Heart left ventricle (tissue), 16 donors: Measurements from ENCODE around the gene KRT75. TPM values are rescaled to one million over a fixed set of nuclear protein-coding genes. Genes with fewer than 3 reads are reported as not detected.

Source experiments
- ATAC-seq, 4 donors: fragments of 200-7000 bp; cut with Tn5 transposase; one replicate each; pipeline ENCODE4 v1.9.1; 2020 to 2022; ENCODE audit warnings: moderate library complexity in 4 of 4, mild to moderate bottlenecking in 3 of 4, moderate number of reproducible peaks in 1 of 4
- DNase-seq, 5 donors: peaks; one replicate each; pipeline ENCODE4 v3.0.0-alpha.2; 2020
- H3K27ac ChIP-seq, 12 donors: fragments of 200-600 bp; sonication (generic) in 4 of 12; one replicate each; pipeline versions ENCODE4 v1.5.0 to v1.8.0; 2016 to 2022; ENCODE audit warnings: mild to moderate bottlenecking in 2 of 12
- H3K27me3 ChIP-seq, 9 donors: fragments of 200-600 bp; sonication (generic) in 2 of 9; one replicate each; pipeline versions ENCODE4 v1.5.1 to v1.8.0; 2016 to 2022; ENCODE audit warnings: mild to moderate bottlenecking in 3 of 9
- H3K36me3 ChIP-seq, 9 donors: fragments of 200-600 bp; sonication (generic) in 2 of 9; one replicate each; pipeline versions ENCODE4 v1.5.0 to v1.8.0; 2018 to 2022; ENCODE audit warnings: mild to moderate bottlenecking in 2 of 9
- H3K4me1 ChIP-seq, 12 donors: fragments of 200-600 bp; sonication (generic) in 4 of 12; one replicate each; pipeline versions ENCODE4 v1.5.0 to v1.8.0; 2016 to 2022; ENCODE audit warnings: mild to moderate bottlenecking in 3 of 12
- H3K4me3 ChIP-seq, 12 donors: fragments of 200-600 bp; sonication (generic) in 4 of 12; one replicate each; pipeline versions ENCODE4 v1.5.0 to v1.8.0; 2017 to 2022; ENCODE audit warnings: mild to moderate bottlenecking in 9 of 12, moderate library complexity in 4 of 12
- H3K9me3 ChIP-seq, 12 donors: fragments of 200-600 bp; sonication (generic) in 4 of 12; one replicate each; pipeline versions ENCODE4 v1.5.0 to v1.8.0; 2016 to 2022; ENCODE audit warnings: mild to moderate bottlenecking in 1 of 12
- CTCF ChIP-seq, 12 donors: fragments of 200-600 bp; sonication (generic) in 4 of 12; IDR thresholded peaks; one replicate each; pipeline versions ENCODE4 v1.5.0 to v1.8.0; 2018 to 2022; ENCODE audit warnings: antibody characterized with exemption in 12 of 12, mild to moderate bottlenecking in 5 of 12
- POLR2A ChIP-seq, 2 donors: fragments of 450-650 bp; IDR thresholded peaks; one replicate each; pipeline ENCODE4 v1.6.1; 2017; ENCODE audit warnings: antibody characterized with exemption in 2 of 2, mild to moderate bottlenecking in 2 of 2, moderate library complexity in 2 of 2
- WGBS, 4 donors: extraction: QIAGEN DNeasy Blood & Tissue Kit in 2 of 4; methylation state at CpG; one replicate each; pipeline versions ENCODE4 v1.1.5 to v1.1.7; 2013 to 2018; 5-methylcytosine and 5-hydroxymethylcytosine counted together
- intact Hi-C, 10 donors: fragments of 100-400 bp; cut with DNase I; formaldehyde crosslinking; loops; one replicate each; pipeline versions ENCODE4 v1.11.1 to v1.14.2; 2022
- polyA plus RNA-seq, 2 donors: library from polyadenylated mRNA; stranded (reverse); fragments of 200-250 nt; gene quantifications; one replicate each; pipeline ENCODE4 v1.2.3, GENCODE V29; 2013
- total RNA-seq, 9 donors: library from RNA; depleted of rRNA in 2 of 9; stranded (reverse); fragments of >200 nt in 2 of 9; fragmentation: NEBNext Ultra II Directional in 3 of 9; extraction: Animal tissue kit (Norgen Biotek cat#: 25700) in 3 of 9; gene quantifications; one replicate each; pipeline versions ENCODE4 v1.1.0 to v1.2.4, GENCODE V29; 2016 to 2023
- donor health status: ischemic (EF 13 %, LVEDD 7.1; RV severe dilation, severe dysfunction).
- donor health status: healthy with polysubstance abuse.
- donor health status: DM: no; HTN: yes; CAD: no.
- donor health status: DM: no; HTN: no; CAD: no.
- donor health status: ischemic (EF 25% LVEDD 6.9; RV normal size, moderate dysfunction).
- donor health status: ischemic (EF 25% LVEDD 5.7; RV mildly dilated, moderate dysfunction).
- donor health status: healthy.
- donor health status: DM: yes; HTN: yes; CAD: no.
- donor health status: ischemic (EF 35%, LVEDD 5.7; RV mildly dilated, moderate dysfunction).
- donor health status: nonischemic (EF 11% LVEDD 7.7; RV severe dilation, severe dysfunction).
- donor health status: DM: yes; HTN: yes; CAD: no.
- donor health status: PGD.
- donor health status: ischemic (EF 29% LVEDD 5.4; RV normal size, mild dysfunction).
- donor health status: nonischemic (EF 23%, LVEDD 6.1; RV moderate dilation, normal function).

KRT75 gene
- total and polyA plus RNA-seq, 11 donors = not detected

- ATAC-seq (no peak), DNase-seq (no peak)
- no peaks in the 10 kb centered on the region for H3K4me1 ChIP-seq
- intact Hi-C loops = no loop called here
- WGBS, 4 donors = 45 to 56% (median 49%) methylated on average over 2 to 3 of the region's 3 CpGs
- no peak overlapping the region for H3K4me3 ChIP-seq
- peaks cover 0 to 14% (median 0%) of the 10 kb centered on the region in 9 donors for H3K27me3 ChIP-seq
- no peaks in the 10 kb centered on the region for H3K9me3 ChIP-seq
- no peaks in the 10 kb centered on the region for H3K36me3 ChIP-seq
- H3K27ac ChIP-seq = no peak overlapping the region
- TF ChIP-seq CTCF (IDR thresholded peaks at IDR 0.05) (no peak), POLR2A (IDR thresholded peaks at IDR 0.05) (no peak)
Measured at GRCh38 chr12:52402873-52403540, 31.2 kb downstream of the KRT75 start.

- no peaks in the 10 kb centered on the region for H3K36me3 ChIP-seq
- H3K9me3 ChIP-seq = no peaks in the 10 kb centered on the region
- H3K27me3 ChIP-seq = peaks cover 0 to 14% (median 0%) of the 10 kb centered on the region in 9 donors
- intact Hi-C loops = no loop called here
- WGBS, 4 donors = 93 to 98% (median 96%) methylated on average over 2 of the region's 2 CpGs
- no peak overlapping the region for H3K27ac ChIP-seq
- DNase-seq (no peak), ATAC-seq (no peak)
- TF ChIP-seq POLR2A (IDR thresholded peaks at IDR 0.05) = no peak
- no peak for TF ChIP-seq CTCF (IDR thresholded peaks at IDR 0.05)
- no peak overlapping the region for H3K4me3 ChIP-seq
- H3K4me1 ChIP-seq = no peaks in the 10 kb centered on the region
Measured at GRCh38 chr12:52402377-52402776, 31.8 kb downstream of the KRT75 start.

- TF ChIP-seq POLR2A (IDR thresholded peaks at IDR 0.05) = no peak
- TF ChIP-seq CTCF (IDR thresholded peaks at IDR 0.05) = no peak
- Histone ChIP-seq H3K27ac (no peak overlapping the region), H3K9me3 (no peaks in the 10 kb centered on the region), H3K27me3 (peaks cover 0 to 14% (median 0%) of the 10 kb centered on the region in 9 donors), H3K4me1 (no peaks in the 10 kb centered on the region), H3K4me3 (no peak overlapping the region), H3K36me3 (no peaks in the 10 kb centered on the region)
- DNase-seq (no peak), ATAC-seq (no peak)
- WGBS, 4 donors = 75 to 86% (median 82%) methylated on average over 4 of the region's 4 CpGs
- intact Hi-C loops = no loop called here
Measured at GRCh38 chr12:52401926-52402325, 32.2 kb downstream of the KRT75 start.

- ATAC-seq (no peak), DNase-seq (no peak)
- Histone ChIP-seq H3K4me1 (no peaks in the 10 kb centered on the region), H3K27ac (no peak overlapping the region), H3K9me3 (no peaks in the 10 kb centered on the region), H3K4me3 (no peak overlapping the region), H3K36me3 (no peaks in the 10 kb centered on the region), H3K27me3 (peaks cover 0 to 11% (median 0%) of the 10 kb centered on the region in 9 donors)
- 84 to 88% (median 87%) methylated on average over 5 of the region's 5 CpGs for WGBS, 4 donors
- intact Hi-C loops = no loop called here
- TF ChIP-seq CTCF (IDR thresholded peaks at IDR 0.05) = no peak
- TF ChIP-seq POLR2A (IDR thresholded peaks at IDR 0.05) = no peak
Measured at GRCh38 chr12:52401526-52401925, 32.6 kb downstream of the KRT75 start.
